ENCODE results near the gene PDLIM5.

The PDLIM5 gene

DNA sequence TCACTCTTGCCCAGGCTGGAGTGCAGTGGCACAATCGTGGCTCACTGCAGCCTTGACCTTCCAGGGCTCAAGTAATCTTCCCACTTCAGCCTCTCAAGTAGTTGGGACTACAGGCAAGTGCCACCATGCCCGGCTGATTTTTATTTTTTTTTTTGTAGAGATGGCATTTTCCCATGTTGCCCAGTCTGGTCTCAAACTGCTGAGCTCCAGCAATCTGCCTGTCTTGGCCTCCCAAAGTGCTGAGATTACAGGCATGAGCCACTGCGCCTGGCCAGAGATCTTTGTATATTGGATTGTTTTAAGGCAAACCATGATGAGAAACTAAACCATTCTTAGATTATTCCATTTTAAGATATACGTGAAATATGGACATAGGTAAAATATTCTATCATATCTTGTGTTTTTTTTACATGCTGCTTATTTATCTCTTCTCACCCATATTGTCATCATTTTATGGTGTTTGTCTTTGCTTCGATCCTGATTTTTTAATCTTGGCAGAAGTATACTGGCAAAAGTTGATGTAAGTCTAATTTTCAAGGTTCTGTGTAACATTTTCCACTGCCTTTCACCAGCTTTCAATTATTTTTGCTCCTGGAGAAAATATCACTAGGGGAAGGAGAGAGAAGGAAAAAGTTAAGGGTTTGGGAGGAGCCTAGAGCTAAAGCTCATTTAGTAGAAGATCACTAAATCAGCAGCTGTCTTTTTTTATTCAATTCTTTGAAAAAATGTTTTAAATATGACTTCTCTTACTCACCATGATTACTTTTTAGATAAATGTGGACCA is 27.8 kb downstream of the PDLIM5 start:
- WGBS (ENCODE audit: extremely low coverage, insufficient coverage, low lambda C conversion rate): no CpG with 5 or more reads among the region's 5 CpGs
- Histone ChIP-seq H4K8ac (ENCODE audit: low read depth, low read length) (no peak overlapping the region), H2AK5ac (ENCODE audit: low read length) (no peak overlapping the region), H3K4me1 (ENCODE audit: control insufficient read depth, low read depth, low read length) (no peaks in the 10 kb centered on the region), H3K27ac (ENCODE audit: low read depth, low read length) (no peak overlapping the region), H2BK5ac (ENCODE audit: low read length) (no peak overlapping the region), H3K27me3 (ENCODE audit: insufficient read depth, low read length, poor library complexity) (no peaks in the 10 kb centered on the region), H3K4me3 (ENCODE audit: low read length) (no peak overlapping the region), H3K56ac (ENCODE audit: low read length) (no peak overlapping the region), H2BK15ac (replicated peaks; ENCODE audit: low read depth) (no peak overlapping the region), H4K5ac (ENCODE audit: low read length) (no peak overlapping the region), H3K18ac (ENCODE audit: low read length) (no peak overlapping the region), H3K23ac (ENCODE audit: low read length) (no peak overlapping the region), H3K36me3 (ENCODE audit: control insufficient read depth, insufficient read depth, low read length) (no peaks in the 10 kb centered on the region), H3K4ac (ENCODE audit: low read depth, low read length) (no peak overlapping the region), H3K79me1 (ENCODE audit: low read length) (peaks cover 5% of the 10 kb centered on the region), H2BK120ac (ENCODE audit: low read depth, low read length) (no peak overlapping the region), H3K9ac (ENCODE audit: low read length) (no peak overlapping the region), H3K4me2 (ENCODE audit: low read length) (no peak overlapping the region), H3K79me2 (ENCODE audit: control insufficient read depth, insufficient read depth, low read length) (peaks cover 16% of the 10 kb centered on the region)
- DNase-seq: no peak

DNA sequence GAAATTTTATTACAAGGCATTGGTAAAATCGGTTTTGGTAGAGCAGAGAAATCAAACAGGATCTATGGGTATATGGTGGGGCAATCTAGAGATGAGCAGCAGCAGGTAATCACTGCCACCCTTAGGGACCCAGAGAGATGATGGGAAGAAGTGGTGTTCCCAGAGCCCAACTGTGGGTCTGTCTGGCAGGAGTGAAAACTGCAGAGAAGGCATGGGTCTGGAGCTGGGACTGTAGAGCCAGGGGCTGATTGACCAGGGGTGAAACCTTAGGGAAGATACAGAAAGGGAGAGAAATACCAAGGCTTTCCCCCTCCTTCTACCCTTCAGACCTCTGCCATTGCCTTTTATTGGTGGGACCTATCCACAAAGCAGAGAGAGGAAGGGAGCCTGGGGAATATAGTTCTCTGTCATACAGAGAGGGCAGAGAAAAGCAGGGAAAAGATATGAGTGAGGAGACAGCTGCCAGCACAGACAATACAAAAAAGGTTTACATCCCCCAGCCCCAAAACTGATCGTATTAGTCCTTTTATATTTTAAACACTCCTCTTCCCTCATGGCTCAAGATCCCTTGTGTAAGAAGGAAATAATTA is 28.7 kb downstream of the PDLIM5 start:
- peak; percentile 28 for DNase-seq
- Histone ChIP-seq H3K36me3 (ENCODE audit: control insufficient read depth, insufficient read depth, low read length) (no peaks in the 10 kb centered on the region), H3K4ac (ENCODE audit: low read depth, low read length) (no peak overlapping the region), H3K9ac (ENCODE audit: low read length) (no peak overlapping the region), H3K18ac (ENCODE audit: low read length) (no peak overlapping the region), H2BK120ac (ENCODE audit: low read depth, low read length) (no peak overlapping the region), H3K4me1 (ENCODE audit: control insufficient read depth, low read depth, low read length) (no peaks in the 10 kb centered on the region), H3K27me3 (ENCODE audit: insufficient read depth, low read length, poor library complexity) (no peaks in the 10 kb centered on the region), H3K79me1 (ENCODE audit: low read length) (peaks cover 5% of the 10 kb centered on the region), H3K79me2 (ENCODE audit: control insufficient read depth, insufficient read depth, low read length) (peaks cover 16% of the 10 kb centered on the region), H3K4me2 (ENCODE audit: low read length) (no peak overlapping the region), H3K27ac (ENCODE audit: low read depth, low read length) (no peak overlapping the region), H3K23ac (ENCODE audit: low read length) (no peak overlapping the region), H4K8ac (ENCODE audit: low read depth, low read length) (no peak overlapping the region), H3K56ac (ENCODE audit: low read length) (no peak overlapping the region), H2BK5ac (ENCODE audit: low read length) (no peak overlapping the region), H4K5ac (ENCODE audit: low read length) (no peak overlapping the region), H3K4me3 (ENCODE audit: low read length) (no peak overlapping the region), H2BK15ac (replicated peaks; ENCODE audit: low read depth) (no peak overlapping the region), H2AK5ac (ENCODE audit: low read length) (no peak overlapping the region)
- WGBS (ENCODE audit: extremely low coverage, insufficient coverage, low lambda C conversion rate): no CpG with 5 or more reads among the region's 2 CpGs

DNA sequence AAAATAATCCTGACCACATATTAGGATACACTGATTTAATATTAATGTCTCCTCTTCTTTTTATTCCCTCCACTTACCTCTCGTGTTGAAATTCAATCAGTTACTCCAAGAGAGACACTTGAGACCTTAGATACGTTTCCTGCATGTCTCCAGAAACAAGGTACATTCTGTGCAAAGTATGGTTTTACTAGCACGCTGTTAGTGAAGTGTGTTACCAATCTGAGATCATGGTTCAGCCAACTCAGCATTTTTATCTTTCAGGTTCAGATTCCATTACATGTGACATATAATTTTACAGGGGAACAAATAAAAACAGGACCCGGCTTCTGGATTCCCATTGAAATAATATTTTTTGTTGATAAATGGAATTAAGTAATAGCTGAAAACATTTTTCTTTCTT is 32.2 kb downstream of the PDLIM5 start:
- no peaks in the 10 kb centered on the region for H3K36me3 ChIP-seq (ENCODE audit: control insufficient read depth, insufficient read depth, low read length)
- H3K56ac ChIP-seq (ENCODE audit: low read length): no peak overlapping the region
- H4K5ac ChIP-seq (ENCODE audit: low read length): no peak overlapping the region
- no peak overlapping the region for H3K27ac ChIP-seq (ENCODE audit: low read depth, low read length)
- no peak overlapping the region for H3K18ac ChIP-seq (ENCODE audit: low read length)
- no peak for DNase-seq
- H3K4ac ChIP-seq (ENCODE audit: low read depth, low read length): no peak overlapping the region
- no peak overlapping the region for H2BK5ac ChIP-seq (ENCODE audit: low read length)
- H3K4me3 ChIP-seq (ENCODE audit: low read length): no peak overlapping the region
- H3K9ac ChIP-seq (ENCODE audit: low read length): no peak overlapping the region
- no CpG with 5 or more reads among the region's 4 CpGs for WGBS (ENCODE audit: extremely low coverage, insufficient coverage, low lambda C conversion rate)
- H4K8ac ChIP-seq (ENCODE audit: low read depth, low read length): no peak overlapping the region
- H3K79me2 ChIP-seq (ENCODE audit: control insufficient read depth, insufficient read depth, low read length): peaks cover 13% of the 10 kb centered on the region
- no peaks in the 10 kb centered on the region for H3K27me3 ChIP-seq (ENCODE audit: insufficient read depth, low read length, poor library complexity)
- no peaks in the 10 kb centered on the region for H3K4me1 ChIP-seq (ENCODE audit: control insufficient read depth, low read depth, low read length)
- H3K23ac ChIP-seq (ENCODE audit: low read length): no peak overlapping the region
- H3K79me1 ChIP-seq (ENCODE audit: low read length): peaks cover 7% of the 10 kb centered on the region
- H2AK5ac ChIP-seq (ENCODE audit: low read length): no peak overlapping the region
- no peak overlapping the region for H2BK120ac ChIP-seq (ENCODE audit: low read depth, low read length)
- H3K4me2 ChIP-seq (ENCODE audit: low read length): no peak overlapping the region
- no peak overlapping the region for H2BK15ac ChIP-seq (replicated peaks; ENCODE audit: low read depth)

- WGBS (ENCODE audit: extremely low coverage, insufficient coverage, low lambda C conversion rate): no CpG with 5 or more reads among the region's 2 CpGs
- no peaks in the 10 kb centered on the region for H3K36me3 ChIP-seq (ENCODE audit: control insufficient read depth, insufficient read depth, low read length)
- H3K9ac ChIP-seq (ENCODE audit: low read length): no peak overlapping the region
These were observed 33.1 kb downstream of the PDLIM5 start for GRCh38 chr4:94484818-94485217.

DNA sequence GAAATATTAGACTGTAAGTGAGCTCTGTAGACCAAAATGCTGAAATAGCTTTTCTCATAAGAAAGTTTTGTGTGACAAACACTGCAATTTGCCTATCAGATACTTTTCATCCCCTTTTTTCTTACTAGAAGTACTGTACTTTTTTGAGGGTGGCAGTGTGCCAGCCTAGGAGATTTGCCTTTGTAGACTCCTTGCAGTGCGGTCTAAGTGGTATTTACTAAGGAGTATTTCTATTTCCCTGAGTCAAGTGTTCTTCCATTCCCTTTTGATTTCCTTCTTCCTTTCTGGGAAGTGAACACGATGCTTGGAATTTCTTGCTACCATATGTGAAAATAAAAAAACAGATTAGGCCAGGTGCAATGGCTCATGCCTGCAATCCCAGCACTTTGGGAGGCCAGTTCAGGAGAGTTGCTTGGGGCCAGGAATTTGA is 34.6 kb downstream of the PDLIM5 start:
- Histone ChIP-seq H2BK5ac (ENCODE audit: low read length) (no peak overlapping the region), H4K5ac (ENCODE audit: low read length) (no peak overlapping the region), H2BK120ac (ENCODE audit: low read depth, low read length) (no peak overlapping the region), H3K79me1 (ENCODE audit: low read length) (peaks cover 4% of the 10 kb centered on the region), H3K4me2 (ENCODE audit: low read length) (no peak overlapping the region), H3K27ac (ENCODE audit: low read depth, low read length) (no peak overlapping the region), H3K23ac (ENCODE audit: low read length) (no peak overlapping the region), H4K8ac (ENCODE audit: low read depth, low read length) (no peak overlapping the region), H3K56ac (ENCODE audit: low read length) (no peak overlapping the region), H3K4ac (ENCODE audit: low read depth, low read length) (no peak overlapping the region), H2AK5ac (ENCODE audit: low read length) (no peak overlapping the region), H3K27me3 (ENCODE audit: insufficient read depth, low read length, poor library complexity) (no peaks in the 10 kb centered on the region), H3K79me2 (ENCODE audit: control insufficient read depth, insufficient read depth, low read length) (peaks cover 8% of the 10 kb centered on the region), H3K18ac (ENCODE audit: low read length) (no peak overlapping the region), H2BK15ac (replicated peaks; ENCODE audit: low read depth) (no peak overlapping the region), H3K9ac (ENCODE audit: low read length) (no peak overlapping the region), H3K36me3 (ENCODE audit: control insufficient read depth, insufficient read depth, low read length) (no peaks in the 10 kb centered on the region), H3K4me3 (ENCODE audit: low read length) (no peak overlapping the region), H3K4me1 (ENCODE audit: control insufficient read depth, low read depth, low read length) (no peaks in the 10 kb centered on the region)
- DNase-seq: no peak
- WGBS (ENCODE audit: extremely low coverage, insufficient coverage, low lambda C conversion rate): no CpG with 5 or more reads among the region's 2 CpGs

More at GRCh38 chr4:94484818-94485217, 33.1 kb downstream of the PDLIM5 start:
- H3K4me1 ChIP-seq (ENCODE audit: control insufficient read depth, low read depth, low read length): no peaks in the 10 kb centered on the region
- H3K18ac ChIP-seq (ENCODE audit: low read length): no peak overlapping the region
- no peak overlapping the region for H3K4ac ChIP-seq (ENCODE audit: low read depth, low read length)
- no peak for DNase-seq
- H3K27me3 ChIP-seq (ENCODE audit: insufficient read depth, low read length, poor library complexity): no peaks in the 10 kb centered on the region
- H2BK120ac ChIP-seq (ENCODE audit: low read depth, low read length): no peak overlapping the region
- peaks cover 12% of the 10 kb centered on the region for H3K79me2 ChIP-seq (ENCODE audit: control insufficient read depth, insufficient read depth, low read length)
- no peak overlapping the region for H3K23ac ChIP-seq (ENCODE audit: low read length)
- no peak overlapping the region for H4K8ac ChIP-seq (ENCODE audit: low read depth, low read length)
- H2AK5ac ChIP-seq (ENCODE audit: low read length): no peak overlapping the region
- no peak overlapping the region for H3K4me3 ChIP-seq (ENCODE audit: low read length)
- peaks cover 7% of the 10 kb centered on the region for H3K79me1 ChIP-seq (ENCODE audit: low read length)
- H3K56ac ChIP-seq (ENCODE audit: low read length): no peak overlapping the region
- no peak overlapping the region for H3K27ac ChIP-seq (ENCODE audit: low read depth, low read length)
- H2BK5ac ChIP-seq (ENCODE audit: low read length): no peak overlapping the region
- no peak overlapping the region for H2BK15ac ChIP-seq (replicated peaks; ENCODE audit: low read depth)
- H3K4me2 ChIP-seq (ENCODE audit: low read length): no peak overlapping the region
- H4K5ac ChIP-seq (ENCODE audit: low read length): no peak overlapping the region
